Measurements from ENCODE around the gene CLMN. TPM values are rescaled to one million over a fixed set of nuclear protein-coding genes. Genes with fewer than 3 reads are reported as not detected.

Gene CLMN
- total and polyA plus RNA-seq, 2 of the 4 experiments (the other 2 are of a cell fraction) = 0.10 to 0.18 TPM

- H2BK120ac ChIP-seq (ENCODE audit: low read depth, low read length) = no peak overlapping the region
- H3K27ac ChIP-seq (ENCODE audit: insufficient read depth, low read length) = no peak overlapping the region
- intact Hi-C loops (cut with micrococcal nuclease) = loop anchor here (10.0 kb wide), 1 partner anchor 514 kb away; no protein-coding TSS in a partner anchor
- H4K8ac ChIP-seq (ENCODE audit: low read depth in 2 of 2, low read length in 2 of 2) = no peak overlapping the region
- no peak overlapping the region for H3K4ac ChIP-seq (ENCODE audit: low read depth, low read length)
- DNase-seq = no peak
- no peak overlapping the region for H3K56ac ChIP-seq (ENCODE audit: extremely low read depth, insufficient read depth, low read length)
- H2BK15ac ChIP-seq (ENCODE audit: low read depth, low read length) = no peak overlapping the region
- no peak overlapping the region for H3K4me3 ChIP-seq (ENCODE audit: insufficient read depth, low read depth, low read length)
- no peak overlapping the region for H2BK20ac ChIP-seq (ENCODE audit: low read depth, low read length)
- in situ Hi-C loops (cut with MboI; ENCODE audit: low sequenced_read_pairs) = no loop called here
- ChIA-PET CTCF (no interaction called here), POLR2A (ENCODE audit: unreplicated experiment) (no interaction called here)
- H3K79me1 ChIP-seq (ENCODE audit: low read depth in 1 of 2, low read length in 2 of 2) = no peaks in the 10 kb centered on the region
- H4K20me1 ChIP-seq (ENCODE audit: insufficient read depth, low read length) = no peaks in the 10 kb centered on the region
- no peak overlapping the region for H4K5ac ChIP-seq (ENCODE audit: low read depth, low read length)
- no peaks in the 10 kb centered on the region; the same call in 1 of the 2 replicates for H3K27me3 ChIP-seq (ENCODE audit: control insufficient read depth, insufficient read depth, low read length)
- H3K18ac ChIP-seq (ENCODE audit: low read depth, low read length) = no peak overlapping the region
- WGBS, 2 experiments (ENCODE audit: extremely low coverage in 2 of 2, insufficient read length in 1 of 2) = no CpG with 5 or more reads among the region's 9 CpGs
- no peaks in the 10 kb centered on the region for H3K4me1 ChIP-seq (ENCODE audit: control insufficient read depth, insufficient read depth, low read length)
- ATAC-seq (ENCODE audit: low read depth) = no peak
- no TSS peak for BruUV-seq (replicated peaks)
- no peak overlapping the region for H4K91ac ChIP-seq (ENCODE audit: insufficient read depth, low read depth, low read length)
- H3K23ac ChIP-seq (ENCODE audit: low read depth, low read length) = no peak overlapping the region
- no peaks in the 10 kb centered on the region for H3K36me3 ChIP-seq (ENCODE audit: control insufficient read depth, insufficient read depth, low read length)
- no peaks in the 10 kb centered on the region for H3K9me1 ChIP-seq (ENCODE audit: insufficient read depth, low read length)
- no peak overlapping the region for H3K4me2 ChIP-seq (ENCODE audit: low read depth, low read length)
- TF ChIP-seq CTCF (conservative IDR thresholded peaks at IDR 0.05; ENCODE audit: low read depth, low read length) (no peak), RAD21 (IDR thresholded peaks at IDR 0.05; ENCODE audit: low read length) (no peak), BHLHE40 (IDR thresholded peaks at IDR 0.05; ENCODE audit: low read depth, low read length) (no peak), CHD1 (IDR thresholded peaks at IDR 0.05; ENCODE audit: low read depth, low read length) (no peak), RFX5 (IDR thresholded peaks at IDR 0.05; ENCODE audit: low read depth, low read length) (no peak), MAFK (IDR thresholded peaks at IDR 0.05; ENCODE audit: low read depth, low read length) (no peak)
- H2BK5ac ChIP-seq (ENCODE audit: low read depth, low read length, poor library complexity, severe bottlenecking) = no peak overlapping the region
- no peak overlapping the region for H3K14ac ChIP-seq (replicated peaks; ENCODE audit: low read depth, low read length)
- dilution Hi-C loops (cut with HindIII; ENCODE audit: low sequenced_read_pairs, unreplicated experiment) = no loop called here
- no peaks in the 10 kb centered on the region for H3K9me3 ChIP-seq (ENCODE audit: control insufficient read depth, insufficient read depth, low read length)
- H2AFZ ChIP-seq (replicated peaks; ENCODE audit: low read length, poor library complexity) = no peak overlapping the region
- no peak overlapping the region for H3K9ac ChIP-seq (ENCODE audit: low read depth, low read length)
- no peak overlapping the region for H2AK9ac ChIP-seq (replicated peaks; ENCODE audit: low read depth, low read length, poor library complexity)
- H2AK5ac ChIP-seq (ENCODE audit: low read depth, low read length) = no peak overlapping the region
Observed at GRCh38 chr14:95198320-95198719, 121.4 kb downstream of the CLMN start.

Measured in IMR-90 (cell line).